NOMO-1 treated with DMSO at 0.1 percent for 48 hours (cell line): Measurements from ENCODE around the gene TFF2.

ENCODE experiments used
- DNase-seq: peaks from one replicate; lab custom pipeline; 2025; ENCODE audit not compliant: unreplicated experiment; lab: John Stamatoyannopoulos, UW

Gene TFF2

DNA sequence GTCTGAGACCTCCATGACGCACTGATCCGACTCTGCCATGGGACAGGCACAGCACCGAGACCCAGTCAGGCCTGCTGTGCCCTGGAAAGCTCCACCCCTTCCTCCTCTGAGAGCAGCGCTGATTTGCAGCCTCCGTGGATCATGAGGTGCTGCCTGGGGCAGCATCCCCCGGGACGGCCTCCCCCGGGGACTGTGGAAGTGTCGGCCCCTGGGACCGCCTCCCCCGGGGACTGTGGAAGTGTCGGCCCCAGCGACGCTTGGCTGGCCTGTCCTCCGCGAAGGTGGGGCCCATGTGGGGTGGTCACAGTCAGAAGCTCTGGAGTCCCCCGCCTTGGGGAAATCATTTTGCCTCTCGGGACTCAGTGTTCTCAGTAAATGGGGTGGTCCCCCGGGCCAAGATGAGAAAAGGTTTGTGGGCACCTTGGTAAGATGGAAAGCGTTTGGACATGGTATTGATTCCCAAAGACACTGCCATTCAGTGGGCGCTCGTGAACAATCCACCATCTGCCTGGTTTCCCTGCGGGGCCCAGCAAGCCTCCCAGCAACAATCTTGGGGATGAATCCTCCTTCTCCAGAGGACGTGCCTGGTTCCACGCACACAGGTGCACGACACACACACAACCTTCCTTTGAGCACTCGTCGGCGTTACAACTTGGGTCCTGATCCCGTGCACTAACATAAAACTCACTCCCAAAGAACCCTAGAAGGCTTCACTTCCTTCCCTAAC, 3.0 kb downstream of the TFF2 start:
- no peak for DNase-seq

DNA sequence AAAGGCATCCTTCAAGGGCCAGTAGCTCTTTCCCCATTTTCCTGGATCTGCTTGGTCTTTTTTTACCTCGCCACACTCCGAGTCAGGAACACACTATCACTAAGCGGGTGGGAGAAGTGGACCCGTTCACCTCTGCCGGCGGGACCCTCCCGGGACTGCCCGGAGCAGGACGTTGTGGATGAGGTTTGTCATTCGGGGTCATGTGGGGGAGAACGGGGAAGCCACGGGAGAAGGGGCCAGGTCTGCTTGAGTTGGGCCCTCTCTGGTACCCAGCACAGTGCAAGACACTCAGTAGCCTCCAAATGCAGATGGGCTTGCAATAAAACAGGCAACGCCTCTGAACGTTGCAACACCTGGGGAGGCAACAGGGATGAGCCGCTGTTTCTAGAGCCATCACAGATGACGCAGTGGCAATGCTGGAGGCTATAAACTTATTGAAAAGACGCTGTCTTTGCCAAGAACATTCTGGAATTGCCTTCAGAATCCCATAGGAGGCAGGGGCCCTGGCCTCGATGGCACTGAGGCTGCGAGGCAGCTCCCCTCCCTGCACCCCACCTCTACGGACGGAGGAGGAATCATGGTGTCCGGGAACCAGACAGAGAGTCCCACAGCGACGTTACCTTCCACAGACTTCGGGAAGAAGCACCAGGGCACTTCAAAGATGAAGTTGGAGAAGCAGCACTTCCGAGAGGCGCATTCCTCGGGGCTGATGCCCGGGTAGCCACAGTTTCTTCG, 3.8 kb downstream of the TFF2 start:
- no peak for DNase-seq

GRCh38 chr21:42346441-42346840, 4.4 kb downstream of the TFF2 start:
- DNase-seq: no peak

GRCh38 chr21:42344631-42345030, 6.2 kb downstream of the TFF2 start:
- no peak for DNase-seq

DNA sequence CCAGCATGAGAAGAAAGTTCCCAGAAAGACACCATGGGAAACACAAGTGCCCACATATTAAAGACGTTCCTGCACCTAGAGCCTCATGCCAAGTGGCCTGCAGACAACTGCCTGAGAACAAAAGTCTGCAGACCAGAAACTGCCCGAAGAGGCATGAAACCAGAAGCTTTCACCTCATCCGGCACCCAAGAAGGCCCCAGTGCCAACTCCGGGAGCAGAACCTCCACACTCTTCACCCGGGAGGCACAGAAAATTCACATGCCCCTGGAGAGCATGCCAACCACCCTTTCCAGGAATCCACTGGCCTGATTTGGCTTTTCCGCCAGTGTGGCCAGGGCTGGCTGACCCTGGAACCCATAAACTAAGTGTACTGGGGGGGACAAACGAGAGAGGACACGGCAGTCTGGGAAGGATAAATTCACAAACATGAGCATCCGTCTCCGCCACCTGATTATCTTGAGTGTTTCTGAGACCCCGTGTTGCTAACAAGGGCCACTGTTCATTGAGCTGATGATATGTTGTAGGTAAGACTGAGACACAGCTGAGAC, 6.8 kb downstream of the TFF2 start:
- no peak for DNase-seq

GRCh38 chr21:42343556-42343955, 7.2 kb downstream of the TFF2 start:
- DNase-seq: no peak

GRCh38 chr21:42343101-42343500, 7.7 kb downstream of the TFF2 start:
- no peak for DNase-seq

- DNase-seq: no peak
Measured at GRCh38 chr21:42341776-42342542, 8.8 kb downstream of the TFF2 start.

GRCh38 chr21:42340187-42341050, 10.4 kb downstream of the TFF2 start:
- no peak for DNase-seq

DNA sequence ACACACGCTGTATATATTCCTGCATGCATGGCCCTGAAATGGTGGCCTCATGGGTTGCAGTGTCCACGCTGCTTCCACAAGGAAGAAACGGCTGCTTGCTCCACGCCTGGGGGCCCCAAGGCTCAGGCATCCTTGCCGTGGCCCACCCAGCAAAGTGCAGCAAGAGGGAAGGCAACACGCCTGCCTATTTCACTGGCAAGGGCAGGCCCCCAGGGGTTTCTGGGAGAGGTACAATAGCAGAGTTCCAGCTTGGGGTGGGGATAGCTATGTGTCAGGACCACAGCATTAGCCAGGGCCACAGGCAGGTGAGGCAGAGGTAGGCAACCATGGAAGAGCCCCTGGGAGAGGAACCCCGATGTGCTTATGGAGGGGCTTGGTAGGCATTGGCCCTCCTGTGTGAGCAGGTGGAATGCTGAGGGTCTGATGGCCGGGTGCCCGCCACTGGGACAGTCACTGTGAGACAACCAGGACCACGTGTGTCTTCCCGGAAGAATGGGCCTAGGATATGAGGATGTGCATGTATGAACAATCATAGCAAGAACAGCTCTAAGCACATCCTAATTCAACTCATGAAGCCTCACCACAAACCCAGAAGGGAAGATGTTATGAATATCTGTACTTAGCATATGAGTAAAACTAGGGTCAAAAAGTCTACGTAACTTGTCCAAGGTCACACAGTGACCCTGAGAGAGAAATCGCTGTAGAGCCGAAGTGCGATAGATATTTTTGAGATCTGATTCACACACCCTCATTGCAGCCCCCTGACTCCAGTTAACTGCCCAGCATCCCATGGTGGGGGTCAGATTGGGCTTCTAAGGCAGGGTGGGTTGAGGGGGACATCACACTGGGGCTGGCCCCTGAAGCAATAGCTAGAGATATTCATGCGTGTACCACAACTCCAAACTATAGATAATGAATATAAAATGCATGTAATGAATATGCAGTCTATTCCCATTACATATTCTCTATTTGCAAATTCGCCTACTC, 11.8 kb downstream of the TFF2 start:
- DNase-seq: no peak

- DNase-seq: peak; percentile 51
Measured at GRCh38 chr21:42337830-42338728, 12.7 kb downstream of the TFF2 start.

DNA sequence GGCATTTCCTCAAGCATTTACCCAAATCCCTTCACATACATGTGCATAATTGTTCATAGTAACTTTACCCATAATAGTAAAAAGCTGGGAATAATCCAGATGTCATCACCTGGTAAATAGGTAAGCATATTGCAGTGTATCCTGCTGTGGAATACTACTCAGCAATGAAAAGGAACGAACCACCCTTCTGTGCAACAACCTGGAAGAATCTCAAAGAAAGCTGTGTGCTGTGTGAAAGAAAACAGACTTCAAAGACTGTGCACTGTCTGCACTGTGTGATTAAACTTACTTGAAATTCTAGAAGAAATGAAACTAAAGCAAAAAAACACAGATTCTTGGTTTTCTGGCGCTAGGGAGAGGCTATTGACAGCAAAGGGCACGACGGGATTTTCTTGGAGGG, 13.5 kb downstream of the TFF2 start:
- no peak for DNase-seq

GRCh38 chr21:42336054-42336453, 14.7 kb downstream of the TFF2 start:
- no peak for DNase-seq

GRCh38 chr21:42332557-42333317, 18.1 kb downstream of the TFF2 start:
- DNase-seq: no peak

GRCh38 chr21:42331660-42332059, 19.1 kb downstream of the TFF2 start:
- no peak for DNase-seq

- no peak for DNase-seq
Measured at GRCh38 chr21:42330380-42331371, 20.1 kb downstream of the TFF2 start.

DNA sequence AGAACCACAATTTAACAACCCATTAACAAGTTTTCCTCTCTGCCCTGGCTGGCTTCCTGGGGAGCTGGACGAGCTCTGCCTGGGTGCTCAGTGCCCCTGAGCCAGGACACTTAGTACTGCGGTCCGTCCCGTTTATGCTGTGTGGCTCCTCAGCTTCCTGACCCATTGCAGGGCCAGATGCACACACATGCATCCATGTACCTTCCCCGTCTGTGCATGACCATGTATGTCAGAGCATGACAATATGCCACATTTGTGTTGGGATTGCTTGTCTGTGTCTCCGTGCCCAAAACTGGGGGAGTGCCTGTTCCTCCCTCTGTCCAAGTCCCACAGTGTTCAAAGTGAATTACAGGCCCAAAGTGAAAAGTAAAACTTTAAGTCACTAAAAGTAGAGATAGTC, 25.9 kb downstream of the TFF2 start:
- no peak for DNase-seq
